Activated B cell treated with CpG ODN at 0.5 μM for 24 hours (primary cell): ENCODE results near the gene PREX1. TPM values are rescaled to one million over a fixed set of nuclear protein-coding genes. Genes with fewer than 3 reads are reported as not detected.

Experiments used
- ATAC-seq: fragments of 200-7000 bp; cut with Tn5 transposase; one replicate; pipeline ENCODE4 v1.10.0; 2021; ENCODE audit warnings: low read depth, mild to moderate bottlenecking, moderate library complexity
- CTCF ChIA-PET: fragments of 350-600 bp; sonication (Branson Sonifier 250); formaldehyde crosslinking; loops from one replicate; lab custom pipeline; 2021; ENCODE audit warnings: antibody characterized with exemption; lab: Charles Lee
- POLR2A ChIA-PET: fragments of 350-600 bp; sonication (Branson Sonifier 250); formaldehyde crosslinking; loops from one replicate; lab custom pipeline; 2021; ENCODE audit warnings: antibody characterized with exemption; lab: Charles Lee
- DNase-seq: peaks from one replicate; pipeline ENCODE4 v3.0.0; 2022
- H3K27ac Mint-ChIP-seq: one replicate; pipeline ENCODE4 v1.8.0; 2020; ENCODE audit warnings: mixed read lengths
- H3K27me3 Mint-ChIP-seq: one replicate; pipeline ENCODE4 v1.8.0; 2021; ENCODE audit warnings: mixed read lengths
- H3K36me3 Mint-ChIP-seq: one replicate; pipeline ENCODE4 v1.8.0; 2021; ENCODE audit warnings: low read depth, mixed read lengths
- H3K4me1 Mint-ChIP-seq: one replicate; pipeline ENCODE4 v1.8.0; 2021; ENCODE audit warnings: mixed read lengths
- H3K4me3 Mint-ChIP-seq: one replicate; pipeline ENCODE4 v1.8.0; 2020; ENCODE audit warnings: mild to moderate bottlenecking, mixed read lengths
- H3K9me3 Mint-ChIP-seq: one replicate; pipeline ENCODE4 v1.8.0; 2020; ENCODE audit warnings: mixed read lengths
- intact Hi-C: fragments of 100-400 bp; cut with micrococcal nuclease; formaldehyde crosslinking; loops from one replicate; pipeline ENCODE4 v1.15.1; 2024
- total RNA-seq: library from RNA; stranded (reverse); gene quantifications from 2 replicates; pipeline ENCODE4 v1.2.3, GENCODE V29; 2022
- TF ChIP-seq, protein P1 (sequence below): fragments of 200-600 bp; IDR thresholded peaks from one replicate; pipeline ENCODE4 v1.8.0; 2022; ENCODE audit warnings: antibody characterized with exemption, mild to moderate bottlenecking

PREX1 gene
- total RNA-seq, 1 donor from 2014 or later = 71.4 TPM

DNA sequence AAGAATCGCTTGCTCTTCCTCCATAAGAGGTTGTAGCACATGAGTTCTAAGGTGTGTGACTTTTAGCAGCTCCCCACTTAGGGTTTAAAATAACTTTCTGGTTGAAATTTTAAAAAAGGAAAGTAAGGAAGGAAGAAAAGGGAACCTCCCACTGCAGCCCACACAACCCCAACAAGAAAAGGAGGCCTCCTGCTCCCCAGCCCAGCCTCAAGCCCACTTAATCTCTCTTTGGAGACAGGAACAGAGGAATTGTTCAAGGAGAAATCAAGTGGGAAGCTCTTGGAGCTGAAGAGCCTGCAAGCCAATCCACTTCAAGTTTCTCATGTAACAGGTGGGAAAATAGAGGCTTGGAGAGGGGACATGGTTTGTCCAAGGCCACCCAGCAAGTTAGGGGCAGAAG, 39.1 kb upstream of the PREX1 start:
- no peak overlapping the region for H3K4me3 Mint-ChIP-seq
- no peaks in the 10 kb centered on the region for H3K36me3 Mint-ChIP-seq
- TF ChIP-seq, protein P1, sequence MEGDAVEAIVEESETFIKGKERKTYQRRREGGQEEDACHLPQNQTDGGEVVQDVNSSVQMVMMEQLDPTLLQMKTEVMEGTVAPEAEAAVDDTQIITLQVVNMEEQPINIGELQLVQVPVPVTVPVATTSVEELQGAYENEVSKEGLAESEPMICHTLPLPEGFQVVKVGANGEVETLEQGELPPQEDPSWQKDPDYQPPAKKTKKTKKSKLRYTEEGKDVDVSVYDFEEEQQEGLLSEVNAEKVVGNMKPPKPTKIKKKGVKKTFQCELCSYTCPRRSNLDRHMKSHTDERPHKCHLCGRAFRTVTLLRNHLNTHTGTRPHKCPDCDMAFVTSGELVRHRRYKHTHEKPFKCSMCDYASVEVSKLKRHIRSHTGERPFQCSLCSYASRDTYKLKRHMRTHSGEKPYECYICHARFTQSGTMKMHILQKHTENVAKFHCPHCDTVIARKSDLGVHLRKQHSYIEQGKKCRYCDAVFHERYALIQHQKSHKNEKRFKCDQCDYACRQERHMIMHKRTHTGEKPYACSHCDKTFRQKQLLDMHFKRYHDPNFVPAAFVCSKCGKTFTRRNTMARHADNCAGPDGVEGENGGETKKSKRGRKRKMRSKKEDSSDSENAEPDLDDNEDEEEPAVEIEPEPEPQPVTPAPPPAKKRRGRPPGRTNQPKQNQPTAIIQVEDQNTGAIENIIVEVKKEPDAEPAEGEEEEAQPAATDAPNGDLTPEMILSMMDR = no peak
- DNase-seq (no peak), ATAC-seq (no peak)
- intact Hi-C loops = no loop called here
- no peaks in the 10 kb centered on the region for H3K27me3 Mint-ChIP-seq
- peaks cover 27% of the 10 kb centered on the region for H3K4me1 Mint-ChIP-seq
- H3K27ac Mint-ChIP-seq = no peak overlapping the region
- ChIA-PET CTCF (no interaction called here), POLR2A (no interaction called here)
- H3K9me3 Mint-ChIP-seq = no peaks in the 10 kb centered on the region

- Mint-ChIP-seq H3K4me1 (peaks cover 46% of the 10 kb centered on the region), H3K27ac (no peak overlapping the region), H3K27me3 (no peaks in the 10 kb centered on the region), H3K36me3 (no peaks in the 10 kb centered on the region), H3K9me3 (no peaks in the 10 kb centered on the region), H3K4me3 (peak overlapping the region; percentile 9)
- intact Hi-C loops = loop anchor here (5.0 kb wide), 2 partner anchors 37 to 38 kb away; partner anchors contain the start of gene PREX1
- POLR2A ChIA-PET = interaction anchor here (0.8 kb wide), 1 partner anchor 42 kb away, joined by 3 read pairs; no protein-coding TSS in a partner anchor
- TF ChIP-seq, protein P1 = no peak
- no peak for DNase-seq
- CTCF ChIA-PET = interaction anchor here (1.0 kb wide), 1 partner anchor 15 kb away, joined by 3 read pairs; no protein-coding TSS in a partner anchor
- peak; percentile 14 for ATAC-seq
Measured at GRCh38 chr20:48864738-48865318, 37.0 kb upstream of the PREX1 start.

GRCh38 chr20:48864254-48864653, 36.5 kb upstream of the PREX1 start:
- H3K27ac Mint-ChIP-seq = no peak overlapping the region
- H3K36me3 Mint-ChIP-seq = no peaks in the 10 kb centered on the region
- H3K4me1 Mint-ChIP-seq = peaks cover 51% of the 10 kb centered on the region
- no peak overlapping the region for H3K4me3 Mint-ChIP-seq
- intact Hi-C loops = loop anchor here (5.0 kb wide), 2 partner anchors 37 to 38 kb away; partner anchors contain the start of gene PREX1
- no peaks in the 10 kb centered on the region for H3K27me3 Mint-ChIP-seq
- TF ChIP-seq, protein P1 = no peak
- ATAC-seq (no peak), DNase-seq (no peak)
- ChIA-PET CTCF (interaction anchor here (1.0 kb wide), 1 partner anchor 14 kb away, joined by 3 read pairs; no protein-coding TSS in a partner anchor), POLR2A (no interaction called here)
- no peaks in the 10 kb centered on the region for H3K9me3 Mint-ChIP-seq

DNA sequence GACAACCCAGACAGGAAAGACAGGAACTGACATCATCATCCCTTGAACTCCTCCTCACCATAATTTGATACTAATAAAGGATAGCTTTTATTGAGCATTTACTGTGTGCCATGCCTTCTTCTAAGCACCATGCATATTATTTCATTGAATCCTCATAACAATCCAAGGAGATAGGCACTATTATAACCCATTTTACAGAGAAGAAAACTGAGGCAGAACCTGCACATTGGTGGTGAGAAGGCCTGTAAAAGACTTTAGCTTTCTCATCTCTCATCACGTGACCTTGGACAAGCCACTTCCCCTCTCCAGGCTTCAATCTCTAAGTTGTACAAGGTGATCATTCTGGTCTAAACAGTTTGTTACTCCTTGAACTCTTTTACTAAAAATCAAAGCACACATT, 34.5 kb upstream of the PREX1 start:
- no peak overlapping the region for H3K4me3 Mint-ChIP-seq
- TF ChIP-seq, protein P1 = no peak
- intact Hi-C loops = loop anchor here (5.0 kb wide), 2 partner anchors 35 to 40 kb away; partner anchors contain the start of gene PREX1
- no peaks in the 10 kb centered on the region for H3K27me3 Mint-ChIP-seq
- no peak for ATAC-seq
- DNase-seq = no peak
- no peak overlapping the region for H3K27ac Mint-ChIP-seq
- CTCF ChIA-PET = interaction anchor here (1.2 kb wide), 1 partner anchor 30 kb away, joined by 3 read pairs; no protein-coding TSS in a partner anchor
- POLR2A ChIA-PET = interaction anchor here (0.7 kb wide), 1 partner anchor 97 kb away, joined by 3 read pairs; no protein-coding TSS in a partner anchor
- H3K4me1 Mint-ChIP-seq = peaks cover 54% of the 10 kb centered on the region
- H3K9me3 Mint-ChIP-seq = no peaks in the 10 kb centered on the region
- H3K36me3 Mint-ChIP-seq = no peaks in the 10 kb centered on the region

- no peaks in the 10 kb centered on the region for H3K36me3 Mint-ChIP-seq
- peaks cover 55% of the 10 kb centered on the region for H3K4me1 Mint-ChIP-seq
- POLR2A ChIA-PET = interaction anchor here (1.1 kb wide), 1 partner anchor 19 kb away, joined by 3 read pairs; no protein-coding TSS in a partner anchor
- intact Hi-C loops = loop anchor here (2.0 to 5.0 kb wide), 3 partner anchors 15 to 41 kb away; partner anchors contain the start of gene PREX1
- DNase-seq = no peak
- H3K27ac Mint-ChIP-seq = no peak overlapping the region
- no peak overlapping the region for H3K4me3 Mint-ChIP-seq
- no peak for ATAC-seq
- TF ChIP-seq, protein P1 = no peak
- H3K27me3 Mint-ChIP-seq = no peaks in the 10 kb centered on the region
- no peaks in the 10 kb centered on the region for H3K9me3 Mint-ChIP-seq
- CTCF ChIA-PET = interaction anchor here (1.2 kb wide), 1 partner anchor 29 kb away, joined by 3 read pairs; no protein-coding TSS in a partner anchor
Measured at GRCh38 chr20:48861444-48861843, 33.6 kb upstream of the PREX1 start.
